HG03095 (cell line): ENCODE measurements around the gene ANKRD44.
"Not testable (repeated sequence)": the region's sequence is repeated elsewhere in the genome, so short reads cannot be mapped to it uniquely, and the experiment has no call there.

Experiments
- ATAC-seq: cut with Tn5 transposase; IDR thresholded peaks from one replicate; pipeline ENCODE4 v1.9.1; 2021; ENCODE audit warnings: moderate library complexity; ENCODE audit not compliant: unreplicated experiment

The ANKRD44 gene

DNA sequence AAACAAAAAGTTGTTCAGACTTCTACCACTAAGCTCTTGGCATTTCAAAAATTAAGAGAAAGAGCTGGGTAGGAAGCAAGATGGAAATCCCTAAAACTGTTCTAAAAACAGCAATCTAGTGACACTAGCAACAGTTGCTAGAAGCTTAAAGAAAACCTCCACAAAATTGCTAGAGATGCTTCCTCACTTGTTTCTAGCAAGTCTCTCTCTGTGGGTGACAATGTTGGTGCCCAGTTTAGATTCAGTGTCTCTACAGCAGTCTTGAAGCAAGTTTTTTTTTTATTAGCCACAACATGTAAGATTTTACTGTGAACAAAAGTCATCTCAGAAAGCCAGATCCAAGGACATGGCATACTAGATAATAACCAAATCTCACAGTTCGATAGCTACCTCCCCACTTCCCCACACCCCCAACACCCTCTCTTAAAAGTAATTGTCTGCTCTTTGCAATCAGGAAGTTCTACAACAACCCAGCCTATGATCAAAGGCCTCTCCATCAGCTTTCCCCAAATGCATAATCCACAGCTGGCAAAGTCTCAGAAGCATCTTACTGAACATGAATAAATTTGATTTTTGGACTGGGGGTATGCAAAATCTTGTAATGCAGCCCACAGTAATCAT lies 70.0 kb downstream of the ANKRD44 start:
- ATAC-seq: no peak

DNA sequence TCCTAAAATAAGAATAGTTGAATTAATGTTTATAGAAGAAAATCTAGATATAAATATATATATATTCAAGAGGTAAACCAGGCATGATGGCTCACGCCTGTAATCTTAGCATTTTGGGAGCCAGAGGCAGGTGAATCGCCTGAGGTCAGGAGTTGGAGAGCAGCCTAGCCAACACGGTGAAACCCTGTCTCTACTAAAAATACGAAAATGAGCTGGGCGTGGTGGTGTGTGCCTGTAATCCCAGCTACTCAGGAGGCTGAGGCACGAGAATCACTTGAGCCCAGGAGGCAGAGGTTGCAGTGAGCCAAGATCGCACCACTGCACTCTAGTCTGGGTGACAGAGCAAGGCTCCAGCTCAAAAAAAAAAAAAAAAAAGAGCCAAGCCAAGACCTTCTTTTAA lies 70.6 kb downstream of the ANKRD44 start:
- not testable (repeated sequence) for ATAC-seq

DNA sequence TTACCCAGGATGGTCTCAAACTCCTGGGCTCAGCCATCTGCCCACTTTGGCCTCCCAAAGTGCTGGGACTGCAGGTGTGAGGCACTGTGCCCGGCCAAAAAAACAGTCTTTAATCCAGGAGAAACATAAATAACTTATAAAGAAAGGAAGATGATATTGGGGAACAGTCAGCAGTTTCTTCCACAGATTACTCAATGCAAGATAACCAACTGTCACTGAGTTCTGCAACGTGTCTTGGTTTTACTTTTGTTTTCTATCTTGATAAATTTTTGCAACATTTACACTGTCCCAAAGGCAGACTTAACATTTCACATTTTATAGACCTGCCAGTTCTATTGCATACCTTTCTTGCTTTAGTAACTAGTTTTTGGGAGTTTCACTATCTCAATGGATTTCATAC lies 71.1 kb downstream of the ANKRD44 start:
- ATAC-seq: peak; percentile 60

DNA sequence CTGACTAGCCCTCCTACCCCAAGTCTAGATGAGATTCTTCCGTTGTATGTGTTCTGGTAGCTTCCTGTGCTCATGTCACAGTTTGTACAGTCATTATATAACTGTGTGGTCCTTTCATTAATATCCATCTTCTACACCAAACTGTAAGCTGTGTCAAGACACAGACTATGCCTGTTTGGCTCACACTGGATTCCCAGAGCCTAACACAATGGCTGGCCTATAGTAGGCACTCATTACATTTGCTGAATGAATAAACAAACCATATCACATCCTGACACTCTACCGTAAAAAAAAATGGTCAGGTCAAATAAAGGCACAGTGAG lies 72.6 kb downstream of the ANKRD44 start:
- ATAC-seq: no peak

DNA sequence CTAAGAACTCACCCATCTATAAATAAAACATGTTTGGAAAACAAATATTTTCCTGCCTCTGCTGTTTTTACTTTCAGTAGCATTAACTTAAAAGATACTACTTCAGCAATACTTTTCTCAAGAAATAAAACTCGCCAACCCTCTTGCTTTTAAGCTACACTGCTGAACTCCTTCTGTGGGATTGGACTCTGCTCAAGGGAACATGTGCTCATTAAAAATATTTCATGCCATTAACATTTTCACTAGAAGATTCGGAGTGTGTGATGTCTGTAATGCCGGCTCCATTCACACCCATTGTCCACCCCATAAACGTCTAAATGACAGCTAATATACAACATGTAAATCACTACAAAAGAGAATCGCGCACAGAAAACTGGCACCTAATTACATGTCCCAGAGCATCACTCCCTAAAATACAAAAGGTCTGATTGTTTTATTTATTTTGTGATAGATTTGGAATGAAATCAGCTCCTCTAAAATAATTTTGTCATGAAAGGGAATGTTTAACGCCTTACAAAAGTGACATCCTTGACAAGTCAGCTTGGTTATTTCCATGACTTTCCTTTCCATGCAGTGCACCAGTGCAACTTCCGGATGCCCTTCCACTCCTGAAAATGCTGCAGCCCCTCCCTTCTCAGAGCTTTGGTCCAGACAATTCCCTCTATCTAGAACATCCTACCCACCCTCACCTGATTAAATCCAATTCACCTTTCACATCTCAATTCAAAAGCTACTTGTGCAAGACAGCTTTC lies 73.1 kb downstream of the ANKRD44 start:
- no peak for ATAC-seq

DNA sequence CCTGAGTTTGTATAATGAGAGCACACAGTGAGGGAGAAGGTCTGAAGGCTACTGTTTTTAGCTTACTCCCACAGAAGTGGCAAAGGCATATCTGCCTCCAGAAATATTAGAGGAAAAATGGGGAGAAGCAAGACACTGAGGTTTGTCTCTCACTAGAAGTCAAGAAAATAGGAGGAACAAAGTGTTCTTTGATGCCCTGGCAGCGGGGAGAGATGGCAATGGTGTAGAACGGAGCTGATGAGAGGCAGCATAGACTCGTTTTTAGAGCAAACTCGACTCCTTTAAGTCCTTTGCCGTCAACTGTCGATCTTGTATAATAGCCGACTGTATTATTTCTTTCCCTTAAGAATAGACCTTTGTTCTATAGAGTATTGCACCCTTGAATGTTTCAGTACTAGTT lies 73.8 kb downstream of the ANKRD44 start:
- no peak for ATAC-seq

DNA sequence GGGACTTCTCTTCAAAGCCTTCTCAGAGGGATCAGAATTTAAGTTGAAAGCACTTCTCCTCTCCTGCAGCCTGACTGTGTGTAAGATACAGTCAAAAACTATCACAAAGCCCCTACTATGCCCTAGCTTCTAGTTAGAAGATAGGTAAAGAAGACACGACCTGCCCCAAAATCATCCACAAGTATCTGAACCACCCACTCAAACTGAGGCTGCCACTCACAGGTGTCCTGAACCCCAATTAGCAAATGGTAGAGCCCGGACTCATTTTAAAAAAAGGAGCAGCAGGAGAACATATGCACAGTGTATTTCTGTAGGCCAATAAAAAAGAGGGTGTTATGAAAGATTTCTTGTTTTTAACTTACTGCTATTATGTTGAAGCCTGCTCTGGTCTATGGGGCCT lies 74.4 kb downstream of the ANKRD44 start:
- ATAC-seq: no peak

DNA sequence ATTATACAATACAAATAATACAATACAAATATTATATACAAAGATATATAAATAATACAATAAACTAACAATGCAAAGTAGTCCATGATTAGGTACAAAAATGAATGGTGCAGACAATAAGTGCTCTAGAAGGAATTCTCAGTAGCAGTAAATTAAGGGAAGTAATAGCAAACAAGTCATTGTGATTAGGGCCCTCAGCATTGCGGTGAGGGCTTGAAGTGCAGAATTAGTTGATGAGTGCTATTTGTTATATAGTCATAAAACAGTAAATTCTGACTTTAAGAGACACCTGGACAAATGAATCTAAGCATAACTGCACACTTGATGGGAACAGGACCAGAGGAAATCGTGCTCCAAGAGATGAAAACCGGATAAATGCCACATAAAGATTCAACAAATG lies 74.9 kb downstream of the ANKRD44 start:
- ATAC-seq: no peak

DNA sequence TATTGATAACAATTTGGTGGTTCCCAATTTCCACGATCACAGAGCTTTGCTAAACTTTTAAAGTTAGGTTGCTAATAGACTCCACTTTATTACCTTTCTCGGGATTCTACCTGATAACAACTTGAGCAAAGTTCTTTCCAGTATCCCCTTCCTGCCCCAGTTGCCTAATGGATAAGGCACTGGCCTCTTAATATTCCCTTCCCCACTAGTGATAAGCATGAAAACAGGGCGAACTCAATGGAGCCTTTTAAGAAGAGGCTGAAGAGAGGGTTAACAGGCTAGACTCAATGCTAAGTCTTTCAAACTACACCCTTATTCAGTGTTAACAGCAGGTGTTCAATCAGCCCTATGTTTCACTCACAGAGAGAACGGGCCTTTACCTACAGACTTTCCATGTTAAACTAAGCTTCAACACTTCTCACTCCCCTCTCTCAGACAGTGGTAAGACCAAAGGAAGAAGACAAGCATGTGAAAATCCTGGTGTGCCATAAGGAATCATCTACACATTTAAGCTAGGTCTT lies 75.8 kb downstream of the ANKRD44 start:
- ATAC-seq: no peak

DNA sequence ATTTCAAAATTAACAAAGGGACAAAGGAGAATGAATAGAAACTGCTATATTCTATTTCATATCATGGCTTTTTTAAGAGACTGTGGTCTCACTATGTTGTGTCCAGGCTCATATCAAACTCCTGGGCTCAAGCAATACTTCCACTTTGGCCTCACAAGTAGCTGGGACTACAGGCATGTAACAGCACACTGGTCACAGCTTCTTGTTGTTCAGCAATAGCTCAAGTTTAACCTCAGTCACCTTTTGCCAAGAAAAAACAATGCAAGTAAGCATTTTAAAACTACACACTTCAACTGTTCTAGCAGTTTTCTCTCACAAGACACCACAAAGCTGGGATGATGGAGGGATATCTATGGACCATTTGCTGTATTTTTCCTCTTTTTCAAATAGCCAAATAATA lies 77.1 kb downstream of the ANKRD44 start:
- no peak for ATAC-seq

DNA sequence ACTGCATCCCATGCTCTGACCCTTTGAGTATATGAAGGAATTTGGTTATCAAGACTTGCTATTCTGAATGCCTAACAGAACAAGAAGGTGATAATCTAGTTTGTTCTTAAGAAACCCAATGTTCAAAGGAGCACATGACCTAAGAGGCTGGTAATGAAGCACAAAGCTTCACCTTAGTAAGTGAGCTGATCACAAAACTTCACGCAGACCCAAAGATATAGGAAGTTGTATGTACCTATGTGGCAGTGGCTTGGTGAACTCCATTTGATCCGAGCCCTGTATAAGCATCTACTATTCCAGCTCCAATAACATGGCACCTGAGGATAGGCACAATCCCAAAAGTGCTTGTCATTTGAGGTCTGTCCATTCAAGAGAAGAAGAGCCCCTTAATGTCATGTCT lies 78.6 kb downstream of the ANKRD44 start:
- no peak for ATAC-seq

DNA sequence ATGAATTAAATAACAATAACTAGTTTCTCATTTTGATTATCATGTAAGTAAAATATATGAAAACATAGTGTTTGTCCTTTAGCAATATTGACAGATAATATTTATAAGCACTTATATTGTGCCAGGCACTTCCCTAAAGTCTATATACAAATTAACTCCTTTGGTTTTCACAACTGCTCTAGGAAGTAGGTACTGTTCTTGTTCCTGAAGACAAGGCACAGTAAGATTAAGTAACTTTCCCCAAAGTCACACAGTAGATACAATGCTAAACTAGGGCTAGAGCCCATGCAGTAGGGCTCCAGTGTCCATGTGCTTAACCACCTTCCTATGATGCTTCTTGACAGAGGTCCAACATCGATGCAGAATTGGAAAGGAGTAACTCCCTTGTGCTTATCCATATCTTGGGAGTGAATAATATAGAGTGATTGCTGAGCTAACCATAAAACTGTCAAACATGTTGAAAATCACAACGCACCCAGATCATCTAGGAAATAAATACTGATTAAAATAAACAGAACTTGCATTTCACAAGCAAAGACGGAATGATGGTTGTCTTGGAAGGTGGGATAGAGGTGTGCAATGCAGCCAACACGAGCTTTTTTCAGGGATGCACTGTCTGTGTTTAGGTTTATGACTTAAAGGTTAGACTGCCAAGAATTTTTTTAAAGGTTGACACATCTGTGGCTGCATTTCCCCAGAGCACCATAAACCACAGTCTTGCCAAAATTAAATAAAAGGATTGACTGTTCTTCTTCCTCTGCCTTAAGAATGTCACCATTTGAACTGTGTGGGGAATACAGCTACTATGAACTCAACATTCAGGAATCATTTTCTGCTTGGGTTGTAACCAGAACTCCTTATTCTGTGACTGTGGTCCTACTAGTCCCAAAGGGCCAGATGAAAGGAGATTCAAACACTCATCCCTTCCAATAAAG lies 80.8 kb downstream of the ANKRD44 start:
- no peak for ATAC-seq

DNA sequence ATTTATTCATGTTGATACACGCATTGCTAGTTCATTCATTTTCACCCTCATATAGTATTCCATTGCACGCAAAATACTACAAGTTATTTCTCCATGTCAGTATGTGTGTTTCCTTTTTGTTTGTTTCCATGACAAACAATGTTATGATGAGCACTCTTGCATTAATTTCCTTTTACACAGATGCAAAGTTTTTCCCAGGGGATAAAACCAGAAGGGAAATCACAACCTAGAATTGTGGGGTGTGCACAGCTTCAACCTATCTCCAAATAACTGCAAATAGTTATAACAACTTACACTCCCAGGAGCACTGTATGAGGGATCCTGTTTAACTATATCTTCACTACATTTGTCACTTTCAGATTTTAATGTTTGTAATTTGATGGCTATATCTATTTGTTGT lies 87.1 kb downstream of the ANKRD44 start:
- no peak for ATAC-seq

DNA sequence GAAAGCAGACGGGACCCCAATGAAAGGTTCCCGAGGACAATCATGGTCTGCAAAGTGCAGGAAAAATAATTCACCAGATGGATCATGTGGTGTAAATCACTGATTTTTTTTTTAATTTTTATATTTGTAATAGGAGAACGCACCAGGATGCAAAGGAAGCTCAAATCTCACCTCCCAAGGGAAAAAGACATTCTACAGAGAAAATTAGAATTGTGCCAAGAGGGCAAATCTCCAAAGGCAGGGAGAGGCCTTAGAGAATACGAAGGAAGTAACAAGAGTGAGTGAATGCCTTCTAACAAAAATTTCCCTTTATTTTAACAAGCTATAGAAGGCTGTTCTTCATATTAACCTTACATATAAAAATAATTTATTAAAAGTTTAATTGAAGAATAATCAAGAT lies 90.9 kb downstream of the ANKRD44 start:
- ATAC-seq: no peak

DNA sequence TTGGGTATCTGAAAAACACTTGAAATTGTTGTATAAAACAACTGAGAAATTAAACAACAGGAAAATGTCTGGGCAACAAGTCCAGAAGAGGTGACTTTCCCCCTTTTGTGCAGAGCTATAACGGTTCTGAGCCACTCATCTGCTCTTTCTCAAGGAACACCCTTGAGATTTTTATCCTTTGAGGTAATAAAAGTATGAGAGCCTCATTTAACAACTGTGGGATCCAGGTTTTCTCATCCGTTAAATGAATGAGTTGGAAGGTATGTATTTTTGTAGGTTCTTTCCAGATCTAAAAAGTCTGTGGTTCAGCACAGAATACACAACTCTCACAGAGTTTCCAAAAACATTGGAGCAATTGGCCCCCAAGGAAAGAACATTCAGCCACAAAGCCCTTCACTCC lies 93.0 kb downstream of the ANKRD44 start:
- no peak for ATAC-seq

DNA sequence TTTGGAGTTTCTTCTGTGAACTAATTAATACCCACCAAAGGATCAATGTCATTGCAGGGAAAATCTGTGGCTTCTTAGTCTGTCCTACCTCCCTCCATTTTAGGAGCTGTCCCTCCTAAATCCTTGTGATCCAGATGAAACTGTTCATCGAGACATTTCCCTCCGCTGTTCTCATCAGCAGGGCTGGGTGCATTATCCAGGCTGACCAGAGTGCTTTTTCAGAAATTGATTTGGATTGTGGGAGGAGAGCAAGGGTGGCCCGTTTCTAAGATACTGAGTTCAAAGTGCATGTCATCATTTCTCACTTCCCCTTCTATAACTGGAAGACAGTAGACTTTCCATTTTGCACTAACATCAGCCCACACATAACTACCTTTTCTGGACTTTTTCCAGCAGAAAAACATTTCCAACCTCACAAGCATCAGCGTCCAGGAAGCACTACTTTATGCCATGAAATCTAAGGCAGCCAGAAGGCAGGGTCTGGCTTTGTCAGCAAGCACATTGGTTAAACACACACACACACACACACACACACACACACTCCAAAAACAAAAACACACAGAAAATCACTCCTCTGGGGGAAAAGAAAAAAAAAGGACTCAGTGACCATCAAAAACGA lies 94.1 kb downstream of the ANKRD44 start:
- peak; percentile 63 for ATAC-seq

DNA sequence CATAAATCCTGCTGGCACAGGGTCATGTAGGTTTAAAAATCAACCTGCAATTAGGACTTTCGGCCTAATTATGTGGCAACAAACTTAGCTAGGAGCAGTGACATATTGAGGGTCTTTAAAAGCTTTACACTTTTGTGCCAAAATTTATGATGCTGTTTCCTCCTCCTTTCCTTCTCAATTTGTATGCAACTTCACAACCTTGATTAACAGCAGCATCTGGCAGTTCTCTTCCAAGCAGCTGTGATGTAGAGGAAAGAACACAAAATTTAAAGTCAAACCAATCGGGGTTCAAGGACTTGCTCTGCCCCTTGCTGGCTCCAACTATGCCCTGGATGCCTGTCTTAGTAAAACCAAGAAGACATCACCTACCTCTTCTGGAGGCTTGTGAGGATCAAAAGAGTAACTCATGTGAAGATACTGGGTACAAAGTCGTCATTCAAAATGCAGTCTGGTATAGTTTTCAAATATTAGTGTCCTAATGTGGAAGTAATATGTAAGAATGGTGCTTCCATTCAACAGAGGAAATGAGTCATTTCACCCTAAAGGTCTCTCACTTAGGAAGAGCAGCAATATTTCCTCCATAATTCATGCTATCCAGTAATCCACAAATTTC lies 94.7 kb downstream of the ANKRD44 start:
- ATAC-seq: peak; percentile 23

DNA sequence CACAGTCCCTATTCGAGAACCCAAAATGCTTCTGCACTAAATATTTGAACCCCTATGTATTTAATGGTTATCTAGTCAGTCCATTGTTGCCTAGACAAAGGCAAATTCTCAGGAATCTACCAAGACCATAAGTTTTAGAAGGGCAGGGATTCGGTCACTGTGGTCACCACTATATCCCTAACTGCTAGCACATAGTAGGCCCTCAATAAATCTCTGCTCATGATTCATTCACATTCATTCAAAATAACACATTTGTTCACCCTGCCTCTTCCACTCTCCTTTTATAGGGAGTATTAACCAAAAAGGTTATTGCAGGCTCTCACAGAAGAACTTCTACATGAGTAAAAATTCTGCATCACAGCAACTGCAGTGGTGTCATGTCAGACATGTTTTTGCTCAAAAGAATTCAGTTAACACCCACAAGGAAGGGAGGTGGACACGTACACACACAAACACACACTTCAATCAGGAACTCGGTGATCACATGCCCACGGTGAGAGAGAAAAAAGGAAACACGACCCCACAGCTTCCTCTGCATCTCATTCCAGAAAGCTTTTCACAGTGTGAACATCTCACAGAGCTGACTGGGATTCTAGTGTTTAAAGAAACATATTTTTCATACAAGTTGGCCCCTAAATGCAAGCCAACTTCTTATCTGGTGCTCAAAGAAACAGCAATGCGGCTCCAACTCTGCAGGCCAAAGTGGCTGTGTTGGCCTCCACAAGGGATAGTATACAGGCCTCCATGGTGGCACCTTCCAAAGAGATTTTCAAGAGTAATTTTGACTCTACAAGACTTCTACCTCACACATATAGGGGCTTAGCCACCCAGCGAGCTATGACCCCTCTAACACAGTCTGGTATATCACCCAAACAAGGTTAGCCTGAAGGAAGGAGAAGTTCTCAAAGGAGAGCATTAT lies 98.0 kb downstream of the ANKRD44 start:
- ATAC-seq: no peak

DNA sequence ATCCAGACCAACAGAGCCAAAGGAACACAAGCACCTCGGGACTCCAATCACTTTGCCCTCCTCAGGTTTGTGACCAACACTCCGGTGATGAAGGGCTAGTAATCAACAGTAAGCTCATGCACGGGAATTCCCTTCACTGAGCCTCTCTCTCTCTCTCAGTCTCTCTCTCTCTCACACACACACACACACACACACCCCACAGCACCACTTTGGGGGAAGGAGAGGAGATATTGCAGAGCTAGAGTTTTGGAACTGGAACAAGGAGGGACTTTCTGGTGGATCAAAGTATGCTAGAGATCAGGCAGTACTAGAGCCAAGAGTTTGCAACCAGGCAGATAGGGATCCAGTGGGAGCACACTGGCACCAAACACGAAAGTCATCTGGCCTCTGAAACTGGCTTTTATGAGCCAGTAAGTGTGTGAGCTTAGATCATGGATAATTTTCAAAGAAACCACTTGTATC lies 98.7 kb downstream of the ANKRD44 start:
- no peak for ATAC-seq

DNA sequence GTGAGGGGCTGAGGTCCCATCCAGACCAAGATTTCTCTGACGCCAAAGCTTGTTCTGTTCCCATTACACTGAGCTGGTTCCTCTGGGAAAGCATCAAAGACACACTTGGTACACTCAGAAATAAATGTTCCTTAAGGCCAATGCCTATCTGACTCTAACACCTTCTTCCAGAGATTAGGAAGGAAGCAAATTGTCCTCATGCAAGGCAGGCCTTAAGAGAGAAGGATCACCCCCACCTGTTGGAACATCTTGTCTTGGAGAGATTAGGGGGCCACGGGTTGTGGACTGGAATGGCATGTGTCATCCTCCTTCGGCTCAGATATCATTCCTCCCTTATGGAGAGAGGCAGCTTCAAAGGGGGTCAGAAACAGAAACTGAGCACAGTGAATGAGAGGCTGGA lies 100.2 kb downstream of the ANKRD44 start:
- ATAC-seq: no peak
